Measurements from ENCODE around the gene TPBGL. TPM values are rescaled to one million over a fixed set of nuclear protein-coding genes. Genes with fewer than 3 reads are reported as not detected.

Gene TPBGL
- total RNA-seq, 1 donor from 2014 or later, result 7.0 TPM

DNA sequence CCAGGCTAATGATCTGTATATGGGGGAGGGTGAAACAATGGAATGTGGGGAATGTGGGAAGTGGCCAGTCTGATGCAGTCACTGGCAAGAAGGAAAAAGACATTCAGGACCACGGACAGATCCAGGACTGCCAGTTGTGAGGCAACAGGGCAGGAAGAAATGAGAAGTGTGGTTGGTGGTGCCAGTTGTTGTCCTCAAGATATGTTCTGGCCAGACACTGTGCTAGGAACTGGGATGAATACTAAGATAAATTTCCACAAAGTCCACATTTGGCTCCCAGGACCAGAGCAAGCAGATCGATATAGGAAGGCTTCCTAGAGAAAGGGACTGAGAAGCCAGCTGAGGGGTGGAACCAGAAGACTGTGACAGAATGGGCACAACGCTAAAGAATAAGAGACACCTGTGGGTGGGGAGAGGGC, 6.8 kb upstream of the TPBGL start:
- TF ChIP-seq, protein P1, sequence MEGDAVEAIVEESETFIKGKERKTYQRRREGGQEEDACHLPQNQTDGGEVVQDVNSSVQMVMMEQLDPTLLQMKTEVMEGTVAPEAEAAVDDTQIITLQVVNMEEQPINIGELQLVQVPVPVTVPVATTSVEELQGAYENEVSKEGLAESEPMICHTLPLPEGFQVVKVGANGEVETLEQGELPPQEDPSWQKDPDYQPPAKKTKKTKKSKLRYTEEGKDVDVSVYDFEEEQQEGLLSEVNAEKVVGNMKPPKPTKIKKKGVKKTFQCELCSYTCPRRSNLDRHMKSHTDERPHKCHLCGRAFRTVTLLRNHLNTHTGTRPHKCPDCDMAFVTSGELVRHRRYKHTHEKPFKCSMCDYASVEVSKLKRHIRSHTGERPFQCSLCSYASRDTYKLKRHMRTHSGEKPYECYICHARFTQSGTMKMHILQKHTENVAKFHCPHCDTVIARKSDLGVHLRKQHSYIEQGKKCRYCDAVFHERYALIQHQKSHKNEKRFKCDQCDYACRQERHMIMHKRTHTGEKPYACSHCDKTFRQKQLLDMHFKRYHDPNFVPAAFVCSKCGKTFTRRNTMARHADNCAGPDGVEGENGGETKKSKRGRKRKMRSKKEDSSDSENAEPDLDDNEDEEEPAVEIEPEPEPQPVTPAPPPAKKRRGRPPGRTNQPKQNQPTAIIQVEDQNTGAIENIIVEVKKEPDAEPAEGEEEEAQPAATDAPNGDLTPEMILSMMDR (IDR thresholded peaks at IDR 0.05; ENCODE audit: unreplicated experiment), result no peak
- peak; percentile 77 for DNase-seq (ENCODE audit: low spot score)
- Mint-ChIP-seq H3K4me3 (ENCODE audit: unreplicated experiment) (no peak overlapping the region), H3K27me3 (ENCODE audit: unreplicated experiment) (peaks cover 9% of the 10 kb centered on the region), H3K27ac (ENCODE audit: unreplicated experiment) (no peak overlapping the region), H3K4me1 (ENCODE audit: unreplicated experiment) (peaks cover 5% of the 10 kb centered on the region), H3K36me3 (ENCODE audit: low read depth, unreplicated experiment) (no peaks in the 10 kb centered on the region), H3K9me3 (ENCODE audit: unreplicated experiment) (no peaks in the 10 kb centered on the region)

DNA sequence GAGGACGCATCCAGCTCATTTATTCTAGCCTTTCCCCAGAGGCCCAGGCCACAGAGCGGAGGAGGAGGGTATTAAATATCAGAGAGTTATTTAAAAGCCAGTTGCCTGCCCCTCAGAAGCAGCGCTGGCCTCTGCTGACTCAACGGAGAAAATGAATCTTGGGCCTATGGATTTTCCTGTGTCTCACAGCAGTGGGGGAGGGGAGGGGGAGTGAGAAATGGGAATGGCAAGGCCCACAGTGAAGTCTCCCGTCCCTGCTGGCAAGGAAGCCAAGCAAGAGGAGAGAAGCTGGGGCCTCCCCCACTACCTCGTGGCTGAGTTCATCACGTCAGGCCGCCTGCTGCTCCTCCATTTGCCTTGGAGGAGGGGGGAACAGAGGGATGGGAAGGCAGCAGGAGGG, 4.5 kb upstream of the TPBGL start:
- H3K36me3 Mint-ChIP-seq (ENCODE audit: low read depth, unreplicated experiment), result no peaks in the 10 kb centered on the region
- peaks cover 3% of the 10 kb centered on the region for H3K4me1 Mint-ChIP-seq (ENCODE audit: unreplicated experiment)
- H3K9me3 Mint-ChIP-seq (ENCODE audit: unreplicated experiment), result no peaks in the 10 kb centered on the region
- TF ChIP-seq, protein P1 (IDR thresholded peaks at IDR 0.05; ENCODE audit: unreplicated experiment), result no peak
- H3K4me3 Mint-ChIP-seq (ENCODE audit: unreplicated experiment), result no peak overlapping the region
- no peak for DNase-seq (ENCODE audit: low spot score)
- peaks cover 15% of the 10 kb centered on the region for H3K27me3 Mint-ChIP-seq (ENCODE audit: unreplicated experiment)
- no peak overlapping the region for H3K27ac Mint-ChIP-seq (ENCODE audit: unreplicated experiment)

DNA sequence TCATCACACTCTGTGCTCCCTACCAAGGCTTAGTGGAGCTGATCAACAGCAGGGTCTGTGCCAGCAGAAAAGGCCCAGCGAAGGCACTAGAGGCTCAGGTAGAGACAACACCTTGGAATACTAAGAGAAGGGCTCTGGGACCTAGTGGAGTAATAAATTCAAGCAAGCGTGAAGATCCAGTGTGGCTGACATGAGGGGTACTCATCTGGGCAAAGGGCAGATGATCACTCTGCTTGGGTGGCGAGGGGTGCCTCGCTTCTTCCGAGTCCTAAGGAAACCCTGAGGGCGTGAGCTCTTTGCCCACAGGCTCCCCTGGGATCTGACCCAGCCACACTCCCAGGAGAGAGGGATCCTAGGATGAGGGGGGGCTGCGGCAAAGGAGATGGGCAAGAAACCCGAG, 3.5 kb upstream of the TPBGL start:
- no peak for DNase-seq (ENCODE audit: low spot score)
- no peaks in the 10 kb centered on the region for H3K36me3 Mint-ChIP-seq (ENCODE audit: low read depth, unreplicated experiment)
- no peak overlapping the region for H3K4me3 Mint-ChIP-seq (ENCODE audit: unreplicated experiment)
- H3K9me3 Mint-ChIP-seq (ENCODE audit: unreplicated experiment), result no peaks in the 10 kb centered on the region
- peaks cover 10% of the 10 kb centered on the region for H3K27me3 Mint-ChIP-seq (ENCODE audit: unreplicated experiment)
- TF ChIP-seq, protein P1 (IDR thresholded peaks at IDR 0.05; ENCODE audit: unreplicated experiment), result no peak
- H3K27ac Mint-ChIP-seq (ENCODE audit: unreplicated experiment), result no peak overlapping the region
- H3K4me1 Mint-ChIP-seq (ENCODE audit: unreplicated experiment), result no peaks in the 10 kb centered on the region

DNA sequence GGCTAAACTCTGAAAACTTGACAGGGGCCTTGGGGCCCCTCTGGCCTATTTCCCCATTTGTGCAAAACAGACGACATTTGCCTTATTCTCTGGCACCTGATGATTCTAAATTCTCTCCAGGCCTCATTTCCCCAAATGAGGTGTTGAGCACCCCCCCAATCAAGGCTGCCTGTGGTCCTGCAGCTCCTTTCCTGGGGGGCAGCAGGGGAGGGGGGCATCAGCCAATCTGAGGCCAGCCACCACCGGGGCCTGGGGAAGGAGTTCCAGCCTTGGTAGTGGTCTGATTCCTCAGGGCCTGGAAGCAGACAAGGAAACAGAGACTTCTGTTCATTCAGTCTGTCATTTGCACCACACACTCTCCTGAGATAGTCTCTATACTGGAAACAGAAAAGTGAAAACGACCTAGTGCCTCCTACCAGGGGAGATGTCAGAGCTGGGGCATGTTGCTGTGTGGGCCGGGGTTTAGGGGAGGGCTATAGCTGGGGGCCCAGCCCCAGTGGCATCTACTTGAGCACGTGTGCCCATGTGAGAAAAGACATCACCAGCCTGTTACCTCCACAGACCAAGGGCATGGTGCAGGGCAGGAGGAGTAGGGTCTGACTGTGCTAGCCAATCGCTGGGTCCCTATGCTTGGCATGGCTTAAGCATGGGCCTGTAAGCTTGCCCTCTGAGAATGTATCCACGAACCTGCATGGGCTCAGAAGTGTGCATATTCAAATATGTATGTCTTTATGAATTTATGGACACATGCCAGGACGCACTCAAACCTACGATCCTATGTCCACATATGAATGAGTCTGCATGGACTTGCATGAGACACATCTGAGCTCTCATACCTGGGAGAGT, 1.8 kb upstream of the TPBGL start:
- Mint-ChIP-seq H3K27me3 (ENCODE audit: unreplicated experiment) (peaks cover 21% of the 10 kb centered on the region), H3K4me1 (ENCODE audit: unreplicated experiment) (peaks cover 13% of the 10 kb centered on the region), H3K27ac (ENCODE audit: unreplicated experiment) (no peak overlapping the region), H3K36me3 (ENCODE audit: low read depth, unreplicated experiment) (peaks cover 4% of the 10 kb centered on the region), H3K4me3 (ENCODE audit: unreplicated experiment) (no peak overlapping the region), H3K9me3 (ENCODE audit: unreplicated experiment) (no peaks in the 10 kb centered on the region)
- no peak for DNase-seq (ENCODE audit: low spot score)
- TF ChIP-seq, protein P1 (IDR thresholded peaks at IDR 0.05; ENCODE audit: unreplicated experiment), result no peak
